SU-DHL-6 (cell line): Measurements from ENCODE around the gene DVL1.

Experiments used
- EZH2phosphoT487 ChIP-seq: fragments of 200-600 bp; sonication (generic), shearing (Covaris generic); conservative IDR thresholded peaks from 2 replicates; pipeline ENCODE4 v1.6.1; 2018; ENCODE audit warnings: mild to moderate bottlenecking, antibody characterized with exemption, low read length, moderate library complexity, mixed read lengths
- TF ChIP-seq, protein P1 (sequence below): fragments of 200-600 bp; sonication (generic); IDR thresholded peaks from one replicate; pipeline ENCODE4 v1.5.1; 2017; ENCODE audit warnings: antibody characterized with exemption, mild to moderate bottlenecking, low read length, moderate library complexity; ENCODE audit not compliant: insufficient read depth, poor library complexity, severe bottlenecking

DNA sequence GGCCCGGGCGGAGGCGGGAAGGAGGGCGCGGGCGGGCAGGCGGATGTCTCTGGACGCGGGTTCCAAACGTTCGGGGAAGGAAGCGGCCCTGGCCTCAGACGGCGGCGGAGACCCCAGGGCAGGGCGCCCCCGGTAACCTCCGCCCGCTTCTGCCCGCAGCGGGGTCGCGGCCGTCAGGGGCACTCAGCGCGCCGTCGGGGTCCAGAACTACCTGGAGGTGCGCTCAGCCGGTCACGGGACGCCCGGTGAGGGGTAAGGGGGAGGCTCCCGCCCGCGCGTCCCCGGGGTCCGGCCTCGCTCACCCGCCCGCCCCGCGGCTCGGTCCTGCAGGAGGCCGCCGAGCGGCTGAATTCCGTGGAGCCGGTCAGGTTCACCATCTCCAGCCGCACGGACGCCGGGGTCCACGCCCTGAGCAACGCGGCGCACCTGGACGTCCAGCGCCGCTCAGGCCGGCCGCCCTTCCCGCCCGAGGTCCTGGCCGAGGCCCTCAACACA is 40.4 kb downstream of the DVL1 start:
- TF ChIP-seq, protein P1, sequence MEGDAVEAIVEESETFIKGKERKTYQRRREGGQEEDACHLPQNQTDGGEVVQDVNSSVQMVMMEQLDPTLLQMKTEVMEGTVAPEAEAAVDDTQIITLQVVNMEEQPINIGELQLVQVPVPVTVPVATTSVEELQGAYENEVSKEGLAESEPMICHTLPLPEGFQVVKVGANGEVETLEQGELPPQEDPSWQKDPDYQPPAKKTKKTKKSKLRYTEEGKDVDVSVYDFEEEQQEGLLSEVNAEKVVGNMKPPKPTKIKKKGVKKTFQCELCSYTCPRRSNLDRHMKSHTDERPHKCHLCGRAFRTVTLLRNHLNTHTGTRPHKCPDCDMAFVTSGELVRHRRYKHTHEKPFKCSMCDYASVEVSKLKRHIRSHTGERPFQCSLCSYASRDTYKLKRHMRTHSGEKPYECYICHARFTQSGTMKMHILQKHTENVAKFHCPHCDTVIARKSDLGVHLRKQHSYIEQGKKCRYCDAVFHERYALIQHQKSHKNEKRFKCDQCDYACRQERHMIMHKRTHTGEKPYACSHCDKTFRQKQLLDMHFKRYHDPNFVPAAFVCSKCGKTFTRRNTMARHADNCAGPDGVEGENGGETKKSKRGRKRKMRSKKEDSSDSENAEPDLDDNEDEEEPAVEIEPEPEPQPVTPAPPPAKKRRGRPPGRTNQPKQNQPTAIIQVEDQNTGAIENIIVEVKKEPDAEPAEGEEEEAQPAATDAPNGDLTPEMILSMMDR: no peak
- no peak for TF ChIP-seq EZH2phosphoT487
